NOMO-1 treated with DMSO at 0.1 percent for 48 hours (cell line): ENCODE data around the gene XRCC1.
"Not testable (repeated sequence)": the region's sequence is repeated elsewhere in the genome, so short reads cannot be mapped to it uniquely, and the experiment has no call there.

ENCODE experiments used
- DNase-seq: peaks from one replicate; lab custom pipeline; 2025; ENCODE audit not compliant: unreplicated experiment; lab: John Stamatoyannopoulos, UW

The XRCC1 gene

DNA sequence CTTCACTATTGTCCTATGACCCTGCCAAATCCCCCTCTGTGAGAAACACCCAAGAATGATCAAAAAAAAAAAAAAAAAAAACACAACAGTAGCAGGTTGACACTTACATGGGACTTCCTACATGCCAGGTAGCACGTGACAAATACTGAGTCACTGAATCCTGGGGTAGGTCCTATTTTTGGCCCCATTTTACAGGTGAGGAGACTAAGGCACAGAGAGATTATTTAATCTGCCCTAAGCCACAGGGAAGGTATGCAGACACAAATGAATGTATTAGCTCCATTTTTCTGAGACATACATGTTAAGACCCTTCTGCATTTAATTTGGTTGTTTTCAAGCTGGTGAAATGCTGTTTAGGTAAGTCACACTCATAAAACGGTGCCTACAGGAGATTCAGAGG lies 26.6 kb downstream of the XRCC1 start:
- DNase-seq = no peak

DNA sequence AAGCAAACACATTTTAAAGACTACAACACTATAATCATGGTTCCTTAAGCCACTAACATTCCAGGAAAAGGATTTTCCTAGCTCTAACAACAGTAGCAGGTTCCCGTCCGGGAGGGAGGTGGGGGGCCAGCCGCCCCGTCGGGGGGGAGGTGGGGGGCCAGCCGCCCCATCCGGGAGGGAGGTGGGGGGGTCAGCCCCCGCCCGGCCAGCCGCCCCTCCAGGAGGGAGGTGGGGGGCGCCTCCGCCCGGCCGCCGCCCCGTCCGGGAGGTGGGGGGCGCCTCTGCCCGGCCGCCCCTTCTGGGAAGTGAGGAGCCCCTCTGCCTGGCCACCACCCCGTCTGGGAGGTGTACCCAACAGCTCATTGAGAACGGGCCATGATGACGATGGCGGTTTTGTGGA lies 27.4 kb downstream of the XRCC1 start:
- DNase-seq = not testable (repeated sequence)

DNA sequence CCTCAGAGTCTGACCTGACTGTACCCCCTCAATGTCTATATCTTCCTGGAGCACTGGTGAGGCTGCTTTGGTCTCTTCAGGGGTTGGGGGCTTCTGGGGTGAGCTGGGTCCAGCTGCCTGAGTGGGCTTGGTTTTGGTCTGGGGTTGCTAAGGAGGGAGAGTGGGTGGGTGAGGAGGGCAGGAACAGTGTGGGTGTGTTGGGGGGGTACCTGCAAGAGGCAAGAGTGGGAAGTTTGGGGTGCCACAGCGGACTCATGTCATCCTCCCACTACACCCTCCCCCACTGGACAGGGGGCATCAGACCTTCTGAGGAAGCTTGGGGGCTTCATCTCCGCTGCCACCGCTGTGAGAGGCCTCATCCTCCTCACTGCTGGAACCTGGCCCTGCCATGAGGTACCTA lies 28.7 kb downstream of the XRCC1 start:
- no peak for DNase-seq

DNA sequence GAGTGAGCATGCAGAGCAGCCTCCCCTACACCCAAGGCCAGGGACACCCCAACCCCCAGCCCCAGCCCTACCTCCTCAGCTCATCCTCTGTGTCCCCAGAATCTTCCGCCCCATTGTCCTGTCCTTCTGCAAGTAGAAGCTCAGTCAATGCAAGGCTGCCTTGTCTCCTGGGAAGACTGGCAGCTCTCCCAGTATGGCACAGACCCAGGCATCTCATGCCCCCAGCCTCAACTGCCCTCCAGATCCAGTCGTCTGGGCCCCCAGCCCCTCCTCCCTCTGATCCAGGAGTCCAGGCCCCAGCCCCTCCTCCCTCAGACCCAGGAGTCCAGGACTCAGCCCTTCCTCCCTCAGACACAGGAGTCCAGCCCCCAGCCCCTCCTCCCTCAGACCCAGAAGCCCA lies 29.3 kb downstream of the XRCC1 start:
- no peak for DNase-seq

DNA sequence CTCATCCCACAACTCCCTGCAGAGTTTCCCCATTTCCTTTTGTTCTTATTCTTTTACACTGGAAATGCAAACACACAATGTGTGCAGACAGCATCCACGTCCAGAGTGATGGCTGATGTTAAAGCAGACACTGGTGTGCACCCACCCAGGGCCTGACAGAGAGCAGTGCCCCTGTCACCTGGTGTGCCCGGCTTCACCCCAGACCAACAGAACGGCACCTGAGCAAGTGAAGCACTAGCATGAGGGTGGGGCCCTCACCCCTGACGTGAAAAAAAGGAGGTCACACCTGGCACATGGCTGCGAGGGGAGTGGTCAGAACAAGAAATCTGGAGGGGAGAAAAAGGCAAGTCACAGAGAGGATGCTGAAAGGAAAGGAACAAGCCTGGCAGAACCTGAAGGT lies 30.1 kb downstream of the XRCC1 start:
- no peak for DNase-seq

DNA sequence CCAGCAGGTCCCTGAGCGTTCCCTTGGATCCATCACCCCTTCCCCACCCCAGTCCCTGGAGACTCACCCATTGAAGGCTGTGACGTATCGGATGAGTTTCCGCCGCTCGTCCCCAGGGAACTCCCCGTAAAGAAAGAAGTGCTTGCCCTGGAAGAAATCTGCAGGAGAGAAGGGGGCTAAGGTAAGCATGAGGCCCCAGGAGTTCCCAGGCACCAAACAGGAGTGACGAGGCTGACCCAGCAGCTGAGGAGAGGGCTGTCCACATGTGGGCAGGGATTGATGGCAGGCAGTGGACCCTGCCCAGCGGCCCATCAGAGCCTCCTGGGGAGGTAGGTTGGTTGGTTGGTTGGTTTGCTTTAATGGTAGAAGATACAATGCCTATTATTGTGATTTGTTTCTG lies 31.2 kb downstream of the XRCC1 start:
- no peak for DNase-seq

DNA sequence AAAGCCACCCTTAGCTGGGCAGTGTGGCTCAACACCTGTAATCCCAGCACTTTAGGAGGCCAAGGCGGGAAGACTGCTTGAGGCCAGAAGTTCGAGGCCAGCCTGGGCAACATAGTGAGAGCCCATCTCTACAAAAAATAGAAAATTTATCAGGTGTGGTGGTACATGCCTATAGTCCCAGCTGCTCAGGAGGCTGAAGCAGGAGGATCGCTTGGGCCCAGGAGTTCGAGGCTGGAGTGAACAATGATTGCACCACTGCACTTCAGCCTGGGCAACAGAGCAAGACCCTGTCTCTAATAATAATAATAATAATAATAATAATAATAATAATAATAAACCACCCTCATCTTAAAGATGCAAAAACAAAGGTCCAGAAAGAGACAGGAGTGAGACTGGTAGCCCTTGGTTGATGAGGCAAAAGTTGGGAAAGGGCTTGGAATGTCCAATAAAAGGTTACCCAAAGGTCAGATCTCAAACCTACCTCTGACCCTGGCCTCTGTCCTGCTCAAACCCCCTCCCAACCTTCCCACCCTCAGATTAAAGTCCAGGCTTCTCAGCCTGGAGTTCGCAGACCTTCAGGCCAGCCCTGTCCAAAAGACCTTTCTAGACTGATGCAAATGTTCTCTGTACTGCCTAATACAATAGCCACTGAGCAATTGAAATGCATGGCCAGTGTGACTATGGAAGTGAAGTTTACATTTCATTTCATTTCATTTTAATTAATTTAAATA lies 33.2 kb downstream of the XRCC1 start:
- DNase-seq = no peak

DNA sequence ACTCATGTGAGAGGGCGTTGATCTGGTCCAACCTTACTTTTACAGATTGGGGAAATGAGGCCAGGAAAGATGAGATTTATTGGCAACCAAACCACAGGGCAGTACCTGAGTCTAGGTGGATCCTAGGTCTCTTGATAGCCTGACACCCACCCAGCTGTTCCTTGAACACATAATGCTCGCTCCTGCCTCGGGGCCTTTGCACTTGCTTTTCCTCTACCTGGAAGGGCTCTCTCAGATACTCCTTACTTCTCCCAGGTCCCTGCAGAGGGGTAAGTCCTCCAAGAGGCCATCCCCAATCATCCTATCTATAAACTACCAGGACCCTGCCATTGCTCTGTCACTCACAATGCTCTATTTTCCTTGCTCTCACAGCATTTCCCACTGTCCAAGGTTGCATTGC lies 34.9 kb downstream of the XRCC1 start:
- no peak for DNase-seq

DNA sequence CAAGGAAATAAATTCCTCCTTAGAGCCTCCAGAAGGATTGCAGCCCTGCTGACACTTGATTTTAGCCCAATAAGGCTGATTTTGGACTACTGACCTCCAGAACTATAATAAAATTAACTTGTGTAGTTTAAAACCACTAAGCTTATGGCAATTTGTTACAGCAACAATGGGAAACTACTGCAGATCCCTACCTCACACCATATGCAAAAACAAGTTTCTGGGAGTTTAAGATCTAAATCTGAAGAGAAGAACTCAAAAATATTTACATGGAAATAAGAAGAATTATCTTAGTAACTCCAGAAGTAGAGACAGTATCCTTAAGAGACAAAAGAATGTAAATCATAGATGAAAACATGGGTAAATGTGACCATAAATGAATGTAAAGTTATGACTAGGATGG lies 36.4 kb downstream of the XRCC1 start:
- DNase-seq = no peak

DNA sequence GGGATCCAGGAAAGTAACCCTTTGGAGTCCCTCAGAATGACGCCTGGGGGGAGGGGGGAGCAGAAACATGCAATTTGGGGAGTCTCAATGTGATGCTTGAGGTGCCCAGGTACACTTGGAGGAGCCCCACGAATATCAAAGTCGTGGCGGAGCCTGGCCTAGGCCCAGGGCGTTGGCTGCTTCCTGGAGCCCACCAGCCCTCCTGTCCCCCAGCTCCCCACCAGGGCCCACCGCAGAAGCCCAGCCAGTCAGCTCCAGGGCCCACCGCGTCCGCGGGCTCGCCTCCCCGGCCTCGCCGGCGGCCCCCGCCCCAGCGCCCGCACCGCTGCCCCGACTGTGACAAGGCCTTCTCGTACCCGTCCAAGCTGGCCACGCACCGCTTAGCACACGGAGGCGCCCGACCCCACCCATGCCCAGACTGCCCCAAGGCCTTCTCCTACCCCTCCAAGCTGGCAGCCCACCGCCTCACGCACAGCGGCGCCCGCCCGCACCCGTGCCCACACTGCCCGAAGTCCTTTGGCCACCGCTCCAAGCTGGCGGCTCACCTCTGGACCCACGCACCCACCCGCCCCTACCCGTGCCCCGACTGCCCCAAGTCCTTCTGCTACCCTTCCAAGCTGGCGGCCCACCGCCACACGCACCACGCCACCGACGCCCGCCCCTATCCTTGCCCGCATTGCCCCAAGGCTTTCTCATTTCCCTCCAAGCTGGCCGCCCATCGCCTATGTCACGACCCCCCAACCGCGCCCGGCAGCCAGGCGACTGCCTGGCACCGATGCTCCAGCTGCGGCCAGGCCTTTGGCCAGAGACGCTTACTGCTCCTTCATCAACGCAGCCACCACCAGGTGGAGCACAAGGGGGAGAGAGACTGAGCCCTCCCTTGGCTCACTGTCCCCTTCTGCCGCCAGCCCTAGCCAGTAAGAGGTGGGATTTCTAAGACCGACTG lies 40.2 kb downstream of the XRCC1 start:
- DNase-seq = no peak

DNA sequence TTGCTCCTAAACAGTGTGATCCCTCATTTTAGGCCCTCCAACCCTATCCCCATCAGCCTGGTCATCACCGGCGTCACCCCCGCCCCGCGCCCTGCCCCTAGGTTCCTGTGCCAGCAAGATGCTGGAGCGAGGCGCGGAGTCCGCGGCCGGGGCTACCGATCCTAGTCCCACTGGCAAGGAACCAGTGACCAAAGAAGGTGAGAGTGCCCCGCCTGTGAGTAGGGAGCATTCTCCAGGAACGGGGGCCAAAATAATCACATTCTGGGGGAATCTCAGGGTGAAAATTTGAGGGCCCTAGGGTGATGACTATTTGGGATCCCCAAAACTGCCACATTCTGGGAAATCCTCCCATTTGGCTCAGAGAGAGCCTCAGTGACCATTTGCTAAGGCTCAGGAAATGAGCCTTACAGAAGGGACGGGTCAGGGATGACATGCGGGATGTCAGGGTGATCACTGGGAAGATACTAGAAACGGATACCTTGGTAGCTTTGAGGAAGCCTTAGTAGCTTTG lies 41.0 kb downstream of the XRCC1 start:
- DNase-seq = no peak

DNA sequence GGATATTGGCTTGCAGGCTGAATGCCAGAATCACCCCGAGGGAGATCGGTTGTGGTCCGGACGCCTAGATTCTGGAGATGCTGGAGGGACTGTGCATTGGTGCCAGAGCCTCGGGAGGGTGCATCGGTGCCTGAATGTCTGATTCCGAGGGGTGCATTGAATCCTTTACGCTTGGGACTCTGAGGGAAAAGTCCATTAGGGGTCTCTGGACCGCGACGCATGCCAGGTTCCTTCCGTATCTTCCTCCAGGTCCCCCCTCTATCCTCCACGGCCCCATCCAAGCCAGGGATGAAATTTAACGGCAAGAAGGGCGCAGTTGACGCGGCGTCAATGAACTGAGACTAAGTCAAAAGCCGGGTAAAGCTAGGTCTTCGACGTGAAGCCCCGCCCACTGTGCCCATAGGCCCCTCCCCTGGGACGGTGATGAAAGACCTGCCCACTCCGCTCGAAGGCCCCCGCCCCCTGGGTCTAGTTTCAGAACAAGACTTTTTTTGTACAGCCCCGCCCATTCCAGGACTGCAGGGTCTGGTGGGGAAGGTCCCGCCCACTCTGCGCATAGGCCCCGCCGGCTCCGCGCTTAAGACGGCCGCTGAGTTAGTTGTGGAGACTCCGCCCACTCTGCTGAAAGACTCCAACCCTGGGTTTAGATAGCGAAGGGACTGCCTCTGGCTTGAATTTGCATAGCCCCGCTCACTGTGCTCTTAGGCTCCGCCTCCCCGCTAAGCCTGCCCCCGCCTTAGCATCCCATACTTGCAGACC lies 41.6 kb downstream of the XRCC1 start:
- DNase-seq = peak; percentile 98

DNA sequence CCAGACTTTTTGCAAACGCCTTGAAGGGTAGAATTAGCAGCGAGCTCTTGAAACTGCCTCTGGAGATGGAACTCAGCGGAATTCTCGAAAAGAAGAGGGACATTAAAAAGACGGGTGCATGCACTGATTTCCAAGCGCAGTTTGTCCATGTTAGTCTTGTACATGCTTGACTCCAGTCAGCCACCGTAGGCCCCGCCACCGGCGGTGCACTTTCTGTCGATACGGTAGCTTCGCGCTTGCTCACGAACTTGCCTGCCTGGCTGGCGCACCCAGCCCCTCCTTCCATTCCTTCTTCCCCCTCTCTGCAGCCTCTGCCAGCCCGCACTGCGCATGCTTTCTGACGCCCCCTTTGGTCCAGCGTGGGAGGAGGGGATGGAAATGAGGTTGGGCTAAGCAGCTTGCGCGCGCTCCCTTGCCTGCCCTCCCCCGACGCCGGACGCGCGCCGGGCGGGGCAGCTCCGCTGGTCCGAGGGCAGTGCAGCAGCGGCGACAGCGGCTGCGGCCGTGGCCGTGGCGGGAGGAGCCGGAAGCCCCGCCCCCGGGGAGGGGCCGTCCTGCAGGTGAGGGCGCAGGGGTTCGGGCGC lies 42.3 kb downstream of the XRCC1 start, which contains the start of gene ZNF575:
Gene ZNF575 (plus strand): TSS at position 227 of the 584 bp plus-strand sequence. CDS start 1,235 bp downstream, outside the sequence.
- DNase-seq = peak; percentile 87

DNA sequence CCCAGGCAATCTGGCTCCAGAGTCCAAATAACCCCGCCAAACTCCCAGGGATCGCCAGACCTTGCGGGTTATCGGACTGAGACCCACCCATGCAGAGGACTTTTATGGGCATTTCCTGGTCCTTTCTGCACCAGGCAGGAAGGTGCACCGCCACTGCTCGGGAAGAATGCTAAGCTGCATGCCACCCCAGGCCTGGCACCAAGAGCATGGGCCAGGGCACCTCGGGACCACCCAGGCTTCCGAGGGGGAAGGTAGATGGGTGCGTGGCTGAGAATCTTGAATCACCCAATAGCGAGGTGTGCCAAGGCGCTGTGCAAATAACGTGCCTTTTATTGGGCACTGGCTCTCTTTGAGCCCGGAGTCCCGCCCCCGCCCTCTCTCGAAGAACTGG lies 42.8 kb downstream of the XRCC1 start:
- no peak for DNase-seq

DNA sequence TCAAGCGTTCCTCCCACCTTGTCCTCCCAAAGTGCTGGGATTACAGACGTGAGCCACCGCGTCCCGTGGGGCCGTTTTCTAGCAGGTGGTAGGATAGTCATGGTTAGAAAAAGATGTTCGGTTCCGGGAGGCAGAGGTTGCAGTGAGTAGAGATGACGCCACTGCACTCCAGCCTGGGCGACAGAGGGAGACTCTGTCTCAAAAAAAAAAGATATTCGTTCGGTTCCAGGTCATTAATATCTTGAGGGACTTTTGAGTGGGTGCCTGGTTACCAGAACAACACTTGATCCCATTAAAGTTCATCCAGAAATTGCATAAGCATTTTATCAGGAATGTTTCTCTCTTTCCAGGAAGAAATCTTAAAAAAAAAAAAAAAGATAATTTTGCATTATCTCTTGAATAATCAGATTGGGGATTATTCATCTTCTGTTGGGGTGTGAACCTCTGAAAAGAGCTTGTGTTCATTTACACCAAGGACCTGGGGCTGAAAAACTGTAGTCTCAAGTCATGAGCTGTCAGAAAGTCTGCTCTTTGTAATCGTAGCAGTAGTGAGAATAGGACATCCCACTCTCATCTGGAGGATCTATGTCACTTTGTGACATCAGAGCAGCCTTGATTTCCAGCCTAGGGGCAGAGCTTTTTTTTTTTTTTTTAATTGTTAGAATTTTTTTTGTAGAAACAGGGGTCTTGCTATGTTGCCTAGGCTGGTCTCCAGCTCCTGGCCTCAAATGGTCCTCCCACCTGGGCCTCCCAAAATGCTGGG lies 47.3 kb downstream of the XRCC1 start:
- DNase-seq = no peak

DNA sequence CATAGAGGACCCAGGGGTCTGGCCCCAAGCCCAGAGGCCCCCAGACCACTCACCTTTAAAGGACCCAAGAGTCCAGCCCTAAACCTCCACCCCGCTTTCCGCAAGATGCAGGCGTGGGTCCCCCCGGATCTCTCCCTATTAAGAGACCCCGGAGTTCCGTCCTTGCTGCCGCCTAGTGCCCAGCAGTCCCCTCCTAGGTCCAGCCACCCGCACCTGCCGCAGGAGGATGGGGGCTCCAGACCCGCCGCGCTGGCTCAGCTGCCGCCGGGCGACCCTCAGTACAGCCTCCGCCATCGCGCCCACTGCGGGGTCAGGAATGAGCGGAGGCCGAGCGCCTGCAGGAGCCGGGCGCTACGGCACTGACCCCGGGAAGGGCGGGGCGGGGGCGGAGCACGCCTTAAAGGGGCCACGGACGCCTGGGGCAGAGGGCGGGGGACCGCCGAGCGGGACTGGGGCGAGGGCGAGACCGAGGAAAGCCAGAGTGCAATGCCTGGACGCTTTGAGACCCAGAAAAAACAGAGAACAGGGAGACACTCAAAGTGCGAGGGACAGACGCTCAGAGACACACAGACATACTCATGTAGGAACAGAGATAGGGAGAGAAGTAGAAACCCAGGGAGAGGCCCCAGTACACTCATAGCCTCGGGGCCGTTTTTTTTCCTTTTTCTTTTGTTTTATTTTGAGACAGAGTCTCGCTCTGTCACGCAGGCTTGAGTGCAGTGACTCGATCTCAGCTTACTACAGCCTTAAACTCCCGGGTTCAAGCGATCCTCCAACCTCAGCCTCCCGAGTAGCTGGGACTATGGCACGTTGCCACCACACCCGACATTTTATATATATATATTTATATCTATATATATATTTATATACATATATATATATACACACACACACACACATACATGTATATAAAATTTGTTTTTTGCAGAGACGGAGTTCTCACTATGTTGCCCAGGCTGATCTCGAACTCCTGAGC lies 48.2 kb downstream of the XRCC1 start, which contains the start of gene ETHE1:
Gene ETHE1 (minus strand): TSS at position 318 of the 976 bp plus-strand sequence. CDS start 24 bp downstream, at position 294.
- peak; percentile 76 for DNase-seq

DNA sequence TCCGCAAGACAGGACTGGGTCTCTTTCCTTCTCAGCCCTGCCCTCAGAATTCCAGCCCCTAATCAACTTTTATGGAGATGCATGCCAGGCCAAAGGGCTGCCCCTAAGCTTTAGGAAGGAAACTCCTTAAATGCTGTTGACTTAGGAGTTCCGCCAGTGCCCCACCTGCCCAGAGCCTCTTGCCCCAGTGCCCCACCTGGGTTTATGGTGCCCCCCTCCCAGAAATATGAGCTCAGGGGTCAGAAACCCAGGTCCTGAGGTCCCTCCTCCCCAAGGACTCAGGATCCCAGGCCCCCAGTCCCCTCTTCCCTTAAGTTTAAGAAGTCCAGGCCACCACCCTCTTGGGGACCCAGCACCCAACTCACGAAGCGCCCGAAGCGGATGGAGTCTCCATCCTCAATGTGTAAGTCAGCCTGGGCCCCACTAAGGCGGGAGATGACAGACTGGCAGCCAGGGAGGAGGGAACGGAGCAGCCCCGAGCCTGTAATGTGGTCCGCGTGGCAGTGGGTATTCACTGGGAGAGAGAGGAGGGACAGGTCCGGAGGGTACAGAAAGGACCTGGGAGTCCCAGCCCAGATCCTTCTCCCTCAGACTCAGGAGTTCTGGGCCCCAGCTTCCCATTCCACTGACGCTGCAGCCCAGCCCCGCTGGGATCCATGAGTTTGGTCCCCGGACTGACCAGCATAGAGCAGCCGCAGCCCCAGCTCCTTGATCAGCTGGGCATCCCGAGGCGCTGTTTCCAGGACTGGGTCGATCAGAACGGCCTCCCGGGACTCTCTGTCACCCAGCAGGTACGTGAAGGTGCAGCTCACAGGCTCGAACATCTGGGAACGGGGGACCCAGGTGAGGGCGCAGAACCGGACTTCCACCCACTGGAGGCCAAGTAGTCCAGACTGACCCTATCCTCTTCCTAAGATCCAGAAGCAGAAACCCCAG lies 49.2 kb downstream of the XRCC1 start:
- DNase-seq = peak; percentile 10
